Activated naive CD8-positive, alpha-beta T cell (primary cell): ENCODE data around the gene KLHL30.

Experiments used
- H3K27ac Mint-ChIP-seq: one replicate; pipeline ENCODE4 v1.8.0; 2021; ENCODE audit warnings: mixed read lengths
- H3K27me3 Mint-ChIP-seq: one replicate; pipeline ENCODE4 v1.8.0; 2021; ENCODE audit warnings: mixed read lengths
- H3K36me3 Mint-ChIP-seq: one replicate; pipeline ENCODE4 v1.8.0; 2021; ENCODE audit warnings: mixed read lengths
- H3K4me1 Mint-ChIP-seq: one replicate; pipeline ENCODE4 v1.8.0; 2021; ENCODE audit warnings: low read depth, mixed read lengths
- H3K4me3 Mint-ChIP-seq: one replicate; pipeline ENCODE4 v1.8.0; 2021; ENCODE audit warnings: mild to moderate bottlenecking, mixed read lengths
- H3K9me3 Mint-ChIP-seq: one replicate; pipeline ENCODE4 v1.8.0; 2021; ENCODE audit warnings: low read depth, mixed read lengths

KLHL30 gene

DNA sequence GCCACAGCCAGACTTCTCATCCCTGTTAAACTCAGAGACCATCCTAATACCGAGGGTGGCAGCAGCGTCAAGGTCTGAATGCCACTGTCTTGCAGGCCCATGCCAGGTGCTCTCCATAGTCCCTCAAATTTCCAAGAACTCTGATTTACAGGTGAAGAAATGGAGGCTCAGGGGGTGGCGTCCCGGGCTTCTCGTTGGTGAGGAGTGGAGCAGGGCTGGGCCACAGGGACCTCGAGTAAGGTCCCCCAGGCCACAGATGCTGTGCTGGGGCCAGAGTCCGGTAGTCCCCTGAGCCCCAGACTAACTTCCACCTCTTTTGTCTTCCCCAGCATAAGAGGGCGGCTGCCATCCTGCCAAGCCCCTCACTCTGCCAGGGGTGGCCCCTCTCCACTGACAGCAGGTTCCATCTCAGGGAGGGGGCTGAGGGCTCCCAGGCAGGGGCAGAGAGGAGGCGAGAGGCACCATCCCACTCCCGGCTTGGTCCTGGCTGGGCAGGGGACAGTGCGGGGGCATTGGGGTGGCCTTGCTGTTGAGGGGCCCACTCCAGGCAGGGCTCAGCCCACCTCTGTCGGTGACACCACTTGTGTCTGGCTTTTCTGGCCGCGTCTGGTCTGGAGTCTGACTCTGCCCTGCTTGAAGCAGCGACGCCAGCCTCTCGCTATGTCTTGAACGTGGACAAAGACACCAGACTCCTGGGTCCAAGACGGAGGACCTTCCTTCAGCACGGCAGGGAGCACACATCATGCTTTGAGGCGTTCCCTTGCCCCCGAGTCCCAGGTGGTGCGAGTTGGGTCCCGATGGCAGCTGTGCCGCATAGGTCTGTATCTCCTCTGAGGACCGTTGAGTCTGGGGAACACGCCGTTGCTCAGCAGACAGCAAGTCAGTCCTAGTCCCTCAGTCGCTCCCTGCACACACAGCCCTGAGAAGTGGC, 15.9 kb upstream of the KLHL30 start:
- Mint-ChIP-seq H3K4me3 (no peak overlapping the region), H3K27me3 (no peaks in the 10 kb centered on the region), H3K27ac (no peak overlapping the region), H3K9me3 (no peaks in the 10 kb centered on the region), H3K4me1 (no peaks in the 10 kb centered on the region), H3K36me3 (no peaks in the 10 kb centered on the region)

DNA sequence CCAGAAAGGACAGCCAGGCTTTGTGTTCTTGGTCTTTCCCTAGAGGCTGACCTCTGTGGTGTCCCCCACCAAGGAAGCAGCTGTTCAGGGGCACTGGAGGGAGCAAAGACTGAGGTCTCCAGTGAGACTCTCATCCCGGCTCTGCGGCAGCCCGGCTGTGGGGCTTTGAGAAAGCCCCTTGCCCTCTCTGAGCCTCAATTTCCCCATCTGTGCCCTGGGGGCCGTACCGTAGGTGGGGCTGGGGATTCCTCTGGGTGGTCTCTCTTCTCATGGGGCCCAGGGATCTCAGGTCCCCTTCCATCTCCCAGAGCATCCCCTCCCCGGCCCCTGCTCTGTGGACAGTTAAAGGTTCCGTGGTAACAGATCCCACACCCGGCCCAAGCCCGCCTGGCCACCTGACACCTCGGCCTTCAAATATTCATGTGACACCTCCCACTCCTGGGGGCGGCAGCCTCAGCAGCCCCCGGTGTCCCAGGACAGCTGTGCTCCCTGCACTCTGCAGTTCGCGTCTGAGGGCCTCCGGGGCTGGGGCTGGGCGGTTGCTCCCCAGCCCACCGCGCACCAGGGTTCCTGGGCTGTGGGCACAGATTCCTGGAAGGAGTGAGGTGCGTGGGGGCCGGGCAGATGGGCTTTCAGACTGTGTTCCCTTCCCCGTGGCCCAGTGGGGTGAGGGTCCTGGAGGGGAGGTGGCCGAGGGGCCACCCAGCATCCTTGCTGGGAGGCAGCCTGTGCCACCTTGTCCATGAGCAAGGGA, 15.1 kb upstream of the KLHL30 start:
- H3K9me3 Mint-ChIP-seq: no peaks in the 10 kb centered on the region
- no peaks in the 10 kb centered on the region for H3K36me3 Mint-ChIP-seq
- no peak overlapping the region for H3K27ac Mint-ChIP-seq
- H3K4me1 Mint-ChIP-seq: no peaks in the 10 kb centered on the region
- no peaks in the 10 kb centered on the region for H3K27me3 Mint-ChIP-seq
- H3K4me3 Mint-ChIP-seq: no peak overlapping the region

DNA sequence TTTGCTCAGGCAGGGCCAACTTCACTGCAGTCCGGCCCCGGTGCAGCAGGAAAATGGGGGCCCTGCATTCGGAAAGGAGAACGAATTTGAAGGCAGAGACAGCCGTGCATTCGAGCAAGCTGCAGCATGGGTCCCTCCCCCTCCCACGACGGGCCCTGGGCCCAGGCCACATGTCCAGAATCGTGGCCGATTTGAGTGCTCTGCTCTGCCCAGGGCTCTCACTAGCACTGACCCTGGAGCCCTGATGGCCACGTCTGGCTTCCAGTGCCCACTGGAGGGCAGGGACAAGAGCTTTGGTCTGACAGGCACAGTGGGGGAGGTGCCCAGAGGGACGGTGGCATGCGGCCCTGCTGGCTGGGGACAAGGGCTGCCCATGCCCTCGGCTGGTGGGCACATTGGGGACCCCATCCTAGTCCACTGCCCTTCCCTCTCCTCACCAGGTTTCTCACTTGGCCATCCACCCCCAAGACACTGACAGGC, 14.4 kb upstream of the KLHL30 start:
- no peak overlapping the region for H3K27ac Mint-ChIP-seq
- H3K36me3 Mint-ChIP-seq: no peaks in the 10 kb centered on the region
- H3K4me1 Mint-ChIP-seq: no peaks in the 10 kb centered on the region
- no peak overlapping the region for H3K4me3 Mint-ChIP-seq
- H3K27me3 Mint-ChIP-seq: no peaks in the 10 kb centered on the region
- H3K9me3 Mint-ChIP-seq: no peaks in the 10 kb centered on the region

DNA sequence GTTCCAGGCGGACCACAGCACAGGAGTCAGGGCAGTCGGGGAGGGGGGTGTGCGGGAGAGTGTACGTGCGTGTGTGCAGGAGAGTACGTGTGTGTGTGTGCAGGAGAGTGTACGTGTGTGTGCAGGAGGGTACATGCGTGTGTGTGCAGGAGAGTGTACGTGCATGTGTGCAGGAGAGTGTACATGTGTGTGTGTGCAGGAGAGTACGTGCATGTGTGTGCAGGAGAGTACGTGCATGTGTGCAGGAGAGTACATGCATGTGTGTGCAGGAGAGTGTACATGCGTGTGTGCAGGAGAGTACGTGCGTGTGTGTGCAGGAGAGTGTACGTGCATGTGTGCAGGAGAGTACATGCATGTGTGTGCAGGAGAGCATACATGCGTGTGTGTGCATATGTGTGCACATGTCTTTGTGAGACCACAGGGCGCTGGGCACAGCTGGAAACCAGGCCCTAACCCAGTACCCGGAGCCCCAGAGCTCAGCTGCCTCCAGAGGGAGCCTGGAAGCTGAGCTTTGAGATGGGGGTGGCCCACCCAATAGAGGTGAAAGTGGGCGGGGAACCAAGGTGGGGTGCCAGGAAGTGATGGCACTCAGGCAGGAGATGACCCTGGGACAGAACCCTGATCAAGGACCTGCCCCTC, 13.9 kb upstream of the KLHL30 start:
- H3K27ac Mint-ChIP-seq: no peak overlapping the region
- no peaks in the 10 kb centered on the region for H3K36me3 Mint-ChIP-seq
- H3K27me3 Mint-ChIP-seq: no peaks in the 10 kb centered on the region
- no peak overlapping the region for H3K4me3 Mint-ChIP-seq
- H3K9me3 Mint-ChIP-seq: no peaks in the 10 kb centered on the region
- no peaks in the 10 kb centered on the region for H3K4me1 Mint-ChIP-seq

DNA sequence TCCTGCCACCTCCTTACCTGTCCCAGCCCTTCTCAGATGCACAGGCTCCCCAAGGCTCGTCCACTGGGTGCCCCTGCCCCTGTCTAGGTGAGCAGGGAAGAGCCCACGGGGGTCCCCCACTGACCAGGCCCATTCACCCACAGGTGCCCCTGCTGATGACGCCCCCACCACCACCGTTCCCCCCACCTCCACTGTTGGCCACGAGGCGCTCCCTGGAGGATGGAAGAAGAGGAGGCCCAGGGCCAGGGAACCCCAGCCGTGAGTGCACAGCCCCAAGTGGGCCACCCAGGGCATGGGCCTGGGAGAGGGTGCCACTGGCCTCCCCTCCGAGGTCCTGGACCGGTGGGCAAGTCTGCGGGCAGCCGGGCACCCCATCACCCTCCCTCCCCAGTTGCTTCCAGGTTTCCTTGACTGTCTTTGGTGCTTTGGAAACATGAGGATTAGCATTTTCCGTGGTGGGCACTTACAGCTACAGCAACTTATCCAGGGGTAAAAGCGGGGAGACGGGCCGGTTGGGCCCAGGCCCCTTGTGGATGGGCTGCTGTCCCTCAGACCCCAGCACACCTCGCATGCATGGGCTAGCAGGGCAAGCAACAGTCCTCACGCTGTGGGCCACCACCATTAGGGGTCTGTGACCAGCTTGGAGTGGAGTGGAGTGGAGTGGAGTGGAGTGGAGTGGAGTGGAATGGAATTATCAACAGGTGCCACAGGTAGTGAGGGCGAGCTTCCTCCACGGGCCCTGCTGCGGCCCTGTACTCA, 13.2 kb upstream of the KLHL30 start:
- Mint-ChIP-seq H3K27ac (no peak overlapping the region), H3K4me1 (no peaks in the 10 kb centered on the region), H3K4me3 (no peak overlapping the region), H3K36me3 (no peaks in the 10 kb centered on the region), H3K9me3 (no peaks in the 10 kb centered on the region), H3K27me3 (no peaks in the 10 kb centered on the region)

DNA sequence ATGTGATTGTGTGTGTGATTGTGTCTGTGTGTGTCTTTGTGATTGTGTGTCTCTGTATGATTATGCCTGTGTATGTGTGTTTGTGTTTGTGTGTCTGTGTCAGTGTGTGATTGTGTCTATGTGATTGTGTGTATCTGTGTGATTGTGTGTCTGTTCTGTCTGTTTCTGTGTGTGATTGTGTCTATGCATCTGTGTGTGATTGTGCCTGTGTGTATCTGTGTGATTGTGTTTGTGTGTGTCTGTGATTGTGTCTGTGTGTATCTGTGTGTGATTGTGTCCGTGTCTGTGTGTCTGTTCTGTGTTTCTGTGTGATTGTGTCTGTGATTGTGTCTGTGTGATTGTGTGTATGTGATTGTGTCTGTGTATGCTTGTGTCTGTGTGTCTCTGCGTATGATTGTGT, 12.1 kb upstream of the KLHL30 start:
- Mint-ChIP-seq H3K4me1 (no peaks in the 10 kb centered on the region), H3K9me3 (no peaks in the 10 kb centered on the region), H3K27ac (no peak overlapping the region), H3K4me3 (no peak overlapping the region), H3K36me3 (no peaks in the 10 kb centered on the region), H3K27me3 (no peaks in the 10 kb centered on the region)

DNA sequence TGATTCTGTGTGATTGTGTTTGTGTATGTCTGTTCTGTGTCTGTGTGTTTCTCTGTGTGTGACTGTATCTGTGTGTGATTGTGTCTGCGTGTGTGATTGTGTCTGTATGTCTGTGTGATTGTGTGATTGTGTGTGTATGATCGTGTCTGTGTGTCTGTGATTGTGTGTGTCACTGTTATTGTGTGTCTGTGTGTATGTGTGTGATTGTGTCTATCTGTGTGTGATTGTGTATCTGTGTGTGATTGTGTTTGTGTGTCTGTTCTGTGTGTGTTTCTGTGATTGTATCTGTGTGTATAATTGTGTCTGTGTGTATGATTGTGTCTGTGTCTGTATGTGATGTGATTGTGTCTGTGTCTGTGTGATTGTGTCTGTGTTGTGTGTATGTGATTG, 11.7 kb upstream of the KLHL30 start:
- Mint-ChIP-seq H3K4me1 (no peaks in the 10 kb centered on the region), H3K27me3 (no peaks in the 10 kb centered on the region), H3K4me3 (no peak overlapping the region), H3K36me3 (no peaks in the 10 kb centered on the region), H3K27ac (no peak overlapping the region), H3K9me3 (no peaks in the 10 kb centered on the region)

DNA sequence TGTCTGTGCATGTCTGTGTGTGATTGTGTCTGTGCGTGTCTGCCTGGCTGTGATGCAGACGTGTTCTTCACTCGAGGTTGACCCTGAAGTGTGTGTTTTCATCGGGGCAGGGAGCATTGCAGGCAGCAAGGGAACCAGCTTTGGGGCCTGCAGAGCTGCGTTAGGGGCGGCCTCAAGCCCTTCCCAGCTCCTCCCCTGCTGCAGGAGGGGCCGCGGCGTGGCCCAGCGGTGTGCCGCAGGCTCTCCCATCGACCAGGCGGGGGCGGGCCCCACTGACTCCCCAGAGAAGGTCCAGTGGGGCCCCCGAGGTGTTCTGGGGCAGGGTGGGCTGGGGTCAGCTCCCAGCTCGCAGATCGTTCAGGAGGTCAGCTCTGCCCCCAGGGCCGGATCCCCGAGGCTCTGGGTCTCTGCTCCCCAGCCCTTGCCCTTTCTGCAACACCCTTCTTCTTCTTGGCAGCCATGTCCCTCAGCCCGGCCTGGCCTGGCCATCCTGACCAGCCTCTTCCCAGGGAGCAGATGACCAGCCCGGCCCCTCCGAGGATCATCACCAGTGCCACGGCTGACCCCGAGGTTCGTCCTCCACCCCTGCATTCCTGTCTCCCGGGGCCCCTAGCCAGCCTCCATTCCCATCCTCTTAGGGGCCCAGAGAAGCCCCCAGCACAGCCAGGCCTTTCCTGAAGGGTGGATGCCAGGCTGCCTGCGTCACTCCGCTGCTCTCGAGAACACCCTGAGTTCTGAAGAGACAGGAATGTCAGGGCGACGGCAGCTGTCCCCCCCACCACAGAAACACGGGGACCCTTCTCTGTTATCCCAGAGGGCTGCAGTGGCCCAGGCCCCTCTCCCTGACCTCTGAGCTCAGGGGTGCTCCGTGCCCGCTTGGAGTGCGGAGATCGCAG, 11.1 kb upstream of the KLHL30 start:
- Mint-ChIP-seq H3K4me3 (no peak overlapping the region), H3K27me3 (no peaks in the 10 kb centered on the region), H3K27ac (no peak overlapping the region)

DNA sequence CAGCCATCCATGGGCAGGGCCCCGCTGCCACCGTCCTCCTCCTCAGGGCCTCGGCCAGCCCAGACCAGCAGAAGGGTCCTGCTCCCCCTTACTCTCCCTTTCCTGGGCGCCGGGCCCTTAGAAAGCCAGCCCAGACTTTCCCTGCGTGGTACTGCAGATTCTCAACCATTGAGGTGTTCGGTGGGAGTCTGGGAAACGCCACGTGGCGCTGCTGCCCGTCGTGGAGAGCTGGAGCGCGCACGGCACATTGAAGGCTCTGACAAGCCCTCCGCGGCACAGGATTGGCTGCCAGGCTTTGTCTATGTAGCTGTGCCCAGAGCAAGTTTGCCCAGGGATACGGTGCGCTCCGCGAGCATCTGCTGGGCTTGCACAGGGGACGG, 10.4 kb upstream of the KLHL30 start:
- no peak overlapping the region for H3K4me3 Mint-ChIP-seq
- no peaks in the 10 kb centered on the region for H3K4me1 Mint-ChIP-seq

More for the DNA sequence above, 11.1 kb upstream of the KLHL30 start:
- Mint-ChIP-seq H3K9me3 (no peaks in the 10 kb centered on the region), H3K4me1 (no peaks in the 10 kb centered on the region), H3K36me3 (no peaks in the 10 kb centered on the region)

DNA sequence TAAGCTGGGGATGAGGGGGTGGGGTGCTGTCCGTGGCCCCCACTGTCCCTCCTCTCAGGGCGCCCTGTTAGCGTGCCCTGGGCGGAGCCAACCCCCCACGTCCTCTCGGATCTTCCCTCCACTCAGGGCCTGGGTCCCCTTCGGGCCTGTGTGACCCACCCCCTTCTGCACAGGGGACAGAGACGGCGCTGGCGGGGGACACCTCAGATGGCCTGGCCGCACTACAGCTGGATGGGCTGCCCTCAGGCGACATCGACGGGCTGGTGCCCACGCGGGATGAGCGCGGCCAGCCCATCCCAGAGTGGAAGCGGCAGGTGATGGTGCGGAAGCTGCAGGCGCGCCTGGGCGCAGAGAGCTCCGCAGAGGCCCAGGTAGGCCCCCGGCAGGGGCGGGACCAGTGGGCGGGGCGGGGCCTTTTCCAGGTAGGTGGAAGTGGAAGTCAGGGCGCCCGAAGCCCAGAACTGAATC, 9.9 kb upstream of the KLHL30 start:
- H3K4me3 Mint-ChIP-seq: no peak overlapping the region
- no peaks in the 10 kb centered on the region for H3K36me3 Mint-ChIP-seq
- H3K27ac Mint-ChIP-seq: no peak overlapping the region
- H3K4me1 Mint-ChIP-seq: no peaks in the 10 kb centered on the region
- no peaks in the 10 kb centered on the region for H3K9me3 Mint-ChIP-seq
- no peaks in the 10 kb centered on the region for H3K27me3 Mint-ChIP-seq

More for the DNA sequence above, 10.4 kb upstream of the KLHL30 start:
- no peak overlapping the region for H3K27ac Mint-ChIP-seq
- H3K36me3 Mint-ChIP-seq: no peaks in the 10 kb centered on the region
- H3K27me3 Mint-ChIP-seq: no peaks in the 10 kb centered on the region
- H3K9me3 Mint-ChIP-seq: no peaks in the 10 kb centered on the region

DNA sequence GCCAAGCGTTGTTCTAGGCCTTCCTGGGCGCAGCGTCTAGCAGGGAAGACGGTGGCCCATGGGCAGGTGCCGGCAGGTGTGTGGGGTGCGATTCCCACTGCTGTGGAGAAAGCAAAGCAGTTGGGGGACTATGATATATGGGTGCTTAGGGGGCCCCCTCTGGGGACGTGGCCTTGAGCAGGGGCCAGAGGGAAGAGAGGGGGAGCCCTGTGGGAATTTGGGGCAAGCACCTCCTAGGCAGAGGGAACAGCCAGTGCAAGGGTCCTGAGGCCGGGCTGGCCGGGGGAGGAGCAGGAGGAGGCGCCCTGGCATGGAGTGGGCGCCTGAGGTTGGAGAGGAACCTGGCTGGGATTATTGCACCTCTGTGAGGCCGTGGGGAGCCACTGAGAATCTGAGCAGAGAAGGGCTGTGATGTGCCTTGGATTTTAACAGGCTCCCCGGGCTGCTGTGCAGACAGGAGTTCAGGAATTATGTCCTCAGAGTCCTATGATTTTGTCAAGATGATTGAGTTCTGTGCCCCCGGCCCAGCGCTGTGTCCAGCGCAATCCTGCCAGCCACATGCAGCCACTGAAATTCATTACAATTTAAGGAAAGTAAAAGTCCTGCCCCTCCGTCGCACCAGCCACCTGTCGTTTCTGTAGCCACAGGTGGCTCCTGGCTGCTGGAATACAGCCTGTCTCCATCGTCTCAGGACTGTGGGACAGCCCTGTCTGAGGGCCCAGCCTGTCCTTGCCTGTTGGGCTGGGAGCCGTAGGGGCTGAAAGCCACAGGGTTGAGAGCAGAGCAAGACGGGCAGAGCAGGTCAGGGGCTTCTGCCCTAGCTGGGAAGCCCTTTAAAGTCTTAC, 9.1 kb upstream of the KLHL30 start:
- no peaks in the 10 kb centered on the region for H3K4me1 Mint-ChIP-seq
- no peak overlapping the region for H3K4me3 Mint-ChIP-seq
- no peaks in the 10 kb centered on the region for H3K27me3 Mint-ChIP-seq
- no peak overlapping the region for H3K27ac Mint-ChIP-seq
- H3K36me3 Mint-ChIP-seq: no peaks in the 10 kb centered on the region
- H3K9me3 Mint-ChIP-seq: no peaks in the 10 kb centered on the region

DNA sequence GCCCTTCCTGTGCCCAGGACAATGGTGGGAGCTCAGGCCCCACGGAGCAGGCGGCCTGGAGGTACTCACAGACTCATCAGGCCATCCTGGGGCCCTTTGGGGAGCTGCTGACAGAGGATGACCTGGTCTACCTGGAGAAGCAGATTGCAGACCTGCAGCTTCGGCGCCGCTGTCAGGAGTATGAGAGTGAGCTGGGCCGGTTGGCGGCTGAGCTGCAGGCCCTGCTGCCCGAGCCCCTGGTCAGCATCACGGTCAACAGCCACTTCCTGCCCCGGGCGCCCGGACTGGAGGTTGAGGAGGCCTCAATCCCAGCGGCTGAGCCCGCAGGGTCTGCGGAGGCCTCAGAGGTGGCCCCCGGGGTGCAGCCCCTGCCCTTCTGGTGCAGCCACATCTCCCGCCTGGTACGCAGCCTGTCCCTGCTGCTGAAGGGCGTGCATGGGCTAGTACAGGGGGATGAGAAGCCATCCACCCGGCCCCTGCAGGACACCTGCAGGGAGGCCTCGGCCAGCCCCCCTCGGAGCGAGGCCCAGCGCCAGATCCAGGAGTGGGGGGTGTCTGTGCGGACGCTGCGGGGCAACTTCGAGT, 8.3 kb upstream of the KLHL30 start:
- Mint-ChIP-seq H3K36me3 (no peaks in the 10 kb centered on the region), H3K27me3 (no peaks in the 10 kb centered on the region), H3K4me1 (no peaks in the 10 kb centered on the region), H3K4me3 (no peak overlapping the region), H3K27ac (no peak overlapping the region), H3K9me3 (no peaks in the 10 kb centered on the region)
